ENCODE results near the gene TRAPPC6A.

GRCh38 chr19:45145270-45146189, 32.5 kb downstream of the TRAPPC6A start:
- TF ChIP-seq GATA3 (IDR thresholded peaks at IDR 0.05; ENCODE audit: low read depth, low read length) (no peak), GATA2 (IDR thresholded peaks at IDR 0.05; ENCODE audit: low read depth, low read length) (no peak)
